HG02943 (cell line): ENCODE results near the gene RNF34.
A peak's percentile ranks its signal among the peaks of the same experiment; 100 is the strongest.

Source experiments
- ATAC-seq: cut with Tn5 transposase; IDR thresholded peaks from one replicate; pipeline ENCODE4 v1.9.1; 2021; ENCODE audit warnings: mild to moderate bottlenecking, low read depth, moderate library complexity; ENCODE audit not compliant: unreplicated experiment

Gene RNF34

GRCh38 chr12:121465921-121466793, 66.2 kb downstream of the RNF34 start:
- ATAC-seq: peak; percentile 17

- ATAC-seq: peak; percentile 78
Observed at GRCh38 chr12:121466794-121467637, 67.1 kb downstream of the RNF34 start.

GRCh38 chr12:121467638-121468498, 68.0 kb downstream of the RNF34 start:
- ATAC-seq: no peak

- no peak for ATAC-seq
Observed at GRCh38 chr12:121468499-121468801, 68.5 kb downstream of the RNF34 start.

- ATAC-seq: no peak
Observed at GRCh38 chr12:121470751-121471150, 70.8 kb downstream of the RNF34 start.

GRCh38 chr12:121472150-121472905, 72.4 kb downstream of the RNF34 start:
- no peak for ATAC-seq
